Mesendoderm (in vitro differentiated cells): ENCODE results near the gene GPR171.

Source experiments
- DNase-seq: peaks from one replicate; pipeline ENCODE4 v3.0.0; 2013
- H2AK5ac ChIP-seq: 2 replicates; pipeline ENCODE4 v1.6.1; 2013; ENCODE audit warnings: low read length, inconsistent platforms
- H2BK120ac ChIP-seq: 2 replicates; pipeline ENCODE4 v1.6.1; 2013; ENCODE audit warnings: low read depth, mild to moderate bottlenecking, low read length, moderate library complexity, mixed read lengths
- H2BK15ac ChIP-seq: replicated peaks from 2 replicates; pipeline ENCODE4 v1.6.1; 2013; ENCODE audit warnings: low read depth, mild to moderate bottlenecking, moderate library complexity
- H2BK5ac ChIP-seq: 2 replicates; pipeline ENCODE4 v1.6.1; 2013; ENCODE audit warnings: low read length, inconsistent platforms
- H3K18ac ChIP-seq: 2 replicates; pipeline ENCODE4 v1.6.1; 2013; ENCODE audit warnings: mild to moderate bottlenecking, low read length, mixed read lengths
- H3K23ac ChIP-seq: one replicate; pipeline ENCODE4 v1.6.1; 2013; ENCODE audit warnings: low read length
- H3K27ac ChIP-seq: 2 replicates; pipeline ENCODE4 v1.5.1; 2013; ENCODE audit warnings: low read depth, mild to moderate bottlenecking, inconsistent platforms, low read length, moderate library complexity
- H3K27me3 ChIP-seq: 2 replicates; pipeline ENCODE4 v1.6.1; 2013; ENCODE audit warnings: low read length, control low read depth, mild to moderate bottlenecking, inconsistent platforms; ENCODE audit not compliant: insufficient read depth, poor library complexity
- H3K36me3 ChIP-seq: 2 replicates; pipeline ENCODE4 v1.6.1; 2013; ENCODE audit warnings: low read length, inconsistent platforms; ENCODE audit not compliant: control insufficient read depth, insufficient read depth
- H3K4ac ChIP-seq: one replicate; pipeline ENCODE4 v1.6.1; 2013; ENCODE audit warnings: low read depth, mild to moderate bottlenecking, low read length, moderate library complexity
- H3K4me1 ChIP-seq: 2 replicates; pipeline ENCODE4 v1.6.1; 2013; ENCODE audit warnings: low read depth, low read length, inconsistent platforms; ENCODE audit not compliant: control insufficient read depth
- H3K4me2 ChIP-seq: 2 replicates; pipeline ENCODE4 v1.6.1; 2013; ENCODE audit warnings: low read length
- H3K4me3 ChIP-seq: 2 replicates; pipeline ENCODE4 v1.5.1; 2013; ENCODE audit warnings: mild to moderate bottlenecking, low read length
- H3K56ac ChIP-seq: one replicate; pipeline ENCODE4 v1.6.1; 2013; ENCODE audit warnings: low read length
- H3K79me1 ChIP-seq: 2 replicates; pipeline ENCODE4 v1.6.1; 2013; ENCODE audit warnings: low read length, inconsistent platforms
- H3K79me2 ChIP-seq: 2 replicates; pipeline ENCODE4 v1.6.1; 2013; ENCODE audit warnings: mild to moderate bottlenecking, low read length; ENCODE audit not compliant: control insufficient read depth, insufficient read depth
- H3K9ac ChIP-seq: 2 replicates; pipeline ENCODE4 v1.6.1; 2013; ENCODE audit warnings: low read length, inconsistent platforms
- H4K5ac ChIP-seq: one replicate; pipeline ENCODE4 v1.6.1; 2013; ENCODE audit warnings: low read length
- H4K8ac ChIP-seq: one replicate; pipeline ENCODE4 v1.6.1; 2013; ENCODE audit warnings: low read depth, mild to moderate bottlenecking, control low read depth, low read length, moderate library complexity
- WGBS: extraction: QIAGEN DNeasy Blood & Tissue Kit; methylation state at CpG from one replicate; pipeline ENCODE4 v1.1.7; 2013; ENCODE audit warnings: low lambda C conversion rate, missing lambda C conversion rate; ENCODE audit not compliant: insufficient coverage; ENCODE audit errors: extremely low coverage; 5-methylcytosine and 5-hydroxymethylcytosine counted together

The GPR171 gene

DNA sequence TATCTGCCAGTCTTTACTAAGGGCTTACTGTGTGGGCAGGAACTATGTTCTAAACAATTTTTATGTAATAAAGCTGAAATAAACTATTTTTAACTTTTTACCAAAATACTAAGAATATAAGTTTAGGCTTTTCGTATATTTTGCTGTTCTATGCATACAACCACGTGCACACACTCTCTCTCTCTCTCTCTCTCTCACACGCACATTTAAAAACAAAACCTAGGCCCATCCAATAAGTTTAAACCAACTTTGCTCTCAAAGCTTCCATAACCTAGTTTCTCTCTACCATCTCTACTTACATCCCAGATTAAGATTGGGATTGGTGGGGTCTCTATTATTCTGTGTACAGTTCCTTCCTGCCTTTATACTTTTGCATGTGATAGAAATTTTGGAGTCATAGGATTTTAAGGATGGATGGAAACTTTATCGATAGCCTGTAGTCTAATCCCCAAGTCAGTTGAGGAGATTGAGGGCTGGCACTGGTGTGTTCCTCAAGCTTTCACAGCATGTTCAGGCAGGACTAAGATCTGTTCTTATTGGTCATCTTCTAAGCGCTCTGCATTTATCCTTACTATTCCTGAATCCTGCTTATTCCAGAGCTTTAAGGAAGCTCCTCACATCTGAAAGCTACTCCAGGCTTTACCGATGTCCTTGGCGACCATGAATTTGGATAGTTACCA lies 1.8 kb downstream of the GPR171 start:
- Histone ChIP-seq H3K56ac (no peak overlapping the region), H3K4me1 (no peaks in the 10 kb centered on the region), H3K27ac (no peak overlapping the region), H2BK5ac (no peak overlapping the region), H3K4me2 (no peak overlapping the region), H4K8ac (no peak overlapping the region), H3K9ac (no peak overlapping the region), H2BK15ac (no peak overlapping the region), H3K4me3 (no peak overlapping the region), H3K79me1 (no peaks in the 10 kb centered on the region), H2BK120ac (no peak overlapping the region), H3K4ac (no peak overlapping the region), H4K5ac (no peak overlapping the region), H3K23ac (no peak overlapping the region), H3K27me3 (no peaks in the 10 kb centered on the region), H3K79me2 (no peaks in the 10 kb centered on the region), H3K36me3 (no peaks in the 10 kb centered on the region), H3K18ac (no peak overlapping the region), H2AK5ac (no peak overlapping the region)
- 100% methylated on average over 1 of the region's 7 CpGs for WGBS
- no peak for DNase-seq

DNA sequence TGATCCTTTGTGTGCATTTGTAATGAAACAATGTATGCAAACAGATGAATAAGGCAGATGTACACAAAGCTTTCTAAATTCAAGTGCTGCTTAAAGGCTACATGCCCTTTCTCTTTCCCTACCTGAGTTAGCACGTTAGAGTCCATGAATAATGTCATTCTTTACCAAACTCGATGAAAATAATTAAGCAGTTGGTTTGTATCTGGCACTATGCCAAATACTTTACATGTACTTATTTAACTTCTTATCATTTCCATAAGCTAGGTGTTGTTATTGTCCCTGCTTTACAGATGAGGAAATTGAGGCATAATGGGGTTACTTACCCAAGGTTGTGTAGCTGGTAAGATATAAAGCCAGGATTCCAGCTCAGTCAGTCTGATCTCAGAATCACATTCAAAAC lies 2.4 kb downstream of the GPR171 start:
- Histone ChIP-seq H4K5ac (no peak overlapping the region), H2AK5ac (no peak overlapping the region), H3K27me3 (no peaks in the 10 kb centered on the region), H3K18ac (no peak overlapping the region), H3K4me1 (no peaks in the 10 kb centered on the region), H3K36me3 (no peaks in the 10 kb centered on the region), H2BK5ac (no peak overlapping the region), H3K9ac (no peak overlapping the region), H3K79me2 (no peaks in the 10 kb centered on the region), H3K79me1 (no peaks in the 10 kb centered on the region), H3K56ac (no peak overlapping the region), H3K4ac (no peak overlapping the region), H3K4me3 (no peak overlapping the region), H2BK120ac (no peak overlapping the region), H4K8ac (no peak overlapping the region), H2BK15ac (no peak overlapping the region), H3K27ac (no peak overlapping the region), H3K4me2 (no peak overlapping the region), H3K23ac (no peak overlapping the region)
- DNase-seq, result no peak
- no CpG with 5 or more reads among the region's 2 CpGs for WGBS

DNA sequence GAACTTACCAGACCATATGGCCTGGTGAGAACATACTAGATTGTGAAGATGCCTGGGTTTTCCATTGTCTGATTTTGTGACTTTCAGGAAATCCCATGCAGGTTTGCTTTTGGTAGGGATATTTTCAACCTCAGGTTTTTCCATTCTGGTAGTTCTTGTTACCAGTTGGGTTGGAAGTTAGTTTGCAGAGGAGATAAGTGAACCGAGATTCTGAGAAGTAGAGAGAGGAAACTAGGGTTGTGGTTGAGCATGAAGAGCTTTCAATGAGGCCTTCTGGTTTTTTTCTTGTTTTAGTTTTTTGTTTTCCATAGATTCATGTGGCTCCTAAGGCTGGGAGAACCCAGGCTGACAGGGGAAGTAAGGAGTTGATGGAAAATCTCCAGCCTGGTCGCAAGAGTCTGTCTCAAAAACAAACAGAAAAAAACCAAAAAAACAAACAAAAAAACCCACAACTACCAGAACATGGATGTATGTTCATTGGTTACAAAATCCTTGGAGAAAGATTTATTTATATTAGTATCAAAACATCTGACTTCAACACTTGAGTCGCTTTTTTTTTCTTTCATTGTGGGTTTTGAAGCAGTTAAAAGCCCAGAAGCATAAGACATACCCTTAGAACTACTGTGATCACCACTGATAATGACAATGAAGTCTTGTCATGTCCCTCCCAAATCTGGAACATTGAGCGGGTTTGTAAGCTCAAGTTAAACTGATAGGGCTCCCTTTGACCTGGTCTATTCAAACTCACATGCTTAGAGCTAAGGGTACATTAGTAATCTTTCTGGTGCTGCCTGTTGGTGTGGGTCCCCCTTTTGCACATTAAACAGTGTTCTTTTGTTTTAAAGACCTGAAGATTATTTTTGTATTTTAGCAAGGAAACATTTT lies 3.2 kb downstream of the GPR171 start:
- H3K27me3 ChIP-seq, result no peaks in the 10 kb centered on the region
- no peak overlapping the region for H3K4me2 ChIP-seq
- no peak overlapping the region for H4K5ac ChIP-seq
- no peak overlapping the region for H2BK120ac ChIP-seq
- H3K18ac ChIP-seq, result no peak overlapping the region
- no peak overlapping the region for H3K9ac ChIP-seq
- no peaks in the 10 kb centered on the region for H3K4me1 ChIP-seq
- H2AK5ac ChIP-seq, result no peak overlapping the region
- no peak overlapping the region for H2BK15ac ChIP-seq
- H2BK5ac ChIP-seq, result no peak overlapping the region
- no peak overlapping the region for H3K56ac ChIP-seq
- H3K23ac ChIP-seq, result no peak overlapping the region
- H3K79me2 ChIP-seq, result no peaks in the 10 kb centered on the region
- H3K4ac ChIP-seq, result no peak overlapping the region
- DNase-seq, result no peak
- H3K27ac ChIP-seq, result no peak overlapping the region
- no CpG with 5 or more reads among the region's 4 CpGs for WGBS
- no peaks in the 10 kb centered on the region for H3K79me1 ChIP-seq
- no peak overlapping the region for H3K4me3 ChIP-seq
- H4K8ac ChIP-seq, result no peak overlapping the region
- H3K36me3 ChIP-seq, result no peaks in the 10 kb centered on the region

DNA sequence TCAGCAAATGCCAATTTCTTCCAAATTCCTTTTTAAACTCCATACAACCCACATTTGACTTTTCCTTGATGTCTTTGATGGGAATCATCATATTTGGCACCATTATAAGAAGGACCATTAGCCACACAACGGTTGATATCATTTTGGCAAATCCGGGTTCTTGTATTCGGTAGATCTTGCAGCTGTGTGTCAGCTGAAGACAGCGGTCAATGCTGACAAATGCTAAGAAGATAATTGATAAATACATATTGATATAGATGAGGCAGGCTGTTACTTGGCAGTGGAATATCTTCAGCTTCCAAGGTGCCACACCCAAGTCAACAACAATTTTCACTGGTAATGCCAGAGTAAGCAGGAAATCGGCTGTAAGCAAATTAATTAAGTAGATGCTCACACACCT lies 4.2 kb downstream of the GPR171 start:
- Histone ChIP-seq H4K5ac (no peak overlapping the region), H3K9ac (no peak overlapping the region), H2AK5ac (no peak overlapping the region), H3K27ac (no peak overlapping the region), H2BK120ac (no peak overlapping the region), H4K8ac (no peak overlapping the region), H3K4me3 (no peak overlapping the region), H3K4ac (no peak overlapping the region), H3K18ac (no peak overlapping the region), H3K23ac (no peak overlapping the region), H2BK15ac (no peak overlapping the region), H3K4me1 (no peaks in the 10 kb centered on the region), H3K36me3 (no peaks in the 10 kb centered on the region), H3K79me2 (no peaks in the 10 kb centered on the region), H3K27me3 (no peaks in the 10 kb centered on the region), H3K4me2 (no peak overlapping the region), H2BK5ac (no peak overlapping the region), H3K56ac (no peak overlapping the region), H3K79me1 (no peaks in the 10 kb centered on the region)
- no CpG with 5 or more reads among the region's 5 CpGs for WGBS
- no peak for DNase-seq

DNA sequence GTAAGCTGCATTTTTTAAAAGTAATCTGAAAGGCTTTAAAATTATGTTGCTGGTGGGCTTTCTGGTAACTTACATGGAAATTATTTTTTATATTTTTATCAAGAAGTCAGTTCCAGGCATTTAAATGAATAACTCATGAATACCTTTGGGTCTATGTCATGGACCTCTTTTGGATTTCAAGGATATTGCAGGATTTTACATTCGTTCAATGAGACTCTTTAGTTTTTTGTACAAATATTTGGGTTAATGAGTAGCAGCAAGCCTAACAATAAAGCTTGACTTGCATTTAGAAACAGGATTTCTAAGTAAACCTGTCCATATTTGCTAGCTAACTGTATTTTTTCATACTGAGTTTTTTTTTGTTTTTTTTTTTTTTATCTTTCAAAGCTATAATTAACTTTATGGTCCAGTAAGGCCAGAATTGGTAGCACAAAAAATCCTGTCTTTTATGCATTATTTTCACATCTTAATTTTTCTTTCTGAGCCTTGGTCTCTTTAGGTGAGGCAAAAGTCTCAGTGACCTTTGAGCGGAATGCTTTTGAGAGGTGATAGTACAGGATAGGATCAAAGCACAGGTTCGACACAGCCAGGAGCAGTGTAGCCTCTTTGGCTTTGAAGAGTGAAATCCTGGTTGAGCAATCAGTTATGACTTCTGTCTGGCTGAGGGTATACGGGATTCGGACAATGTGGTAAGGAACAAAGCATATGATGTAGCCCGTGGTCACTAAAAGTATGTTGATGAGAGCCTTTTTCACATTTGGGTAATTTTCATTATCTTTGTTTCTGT lies 4.8 kb downstream of the GPR171 start:
- Histone ChIP-seq H3K4me1 (no peaks in the 10 kb centered on the region), H3K27me3 (no peaks in the 10 kb centered on the region), H3K4me3 (no peak overlapping the region), H3K9ac (no peak overlapping the region), H2BK120ac (no peak overlapping the region), H2BK5ac (no peak overlapping the region), H4K5ac (peak overlapping the region; percentile 16), H2BK15ac (no peak overlapping the region), H2AK5ac (no peak overlapping the region), H3K79me1 (no peaks in the 10 kb centered on the region), H3K18ac (no peak overlapping the region), H3K27ac (no peak overlapping the region), H3K23ac (no peak overlapping the region), H4K8ac (no peak overlapping the region), H3K4ac (no peak overlapping the region), H3K4me2 (no peak overlapping the region), H3K56ac (no peak overlapping the region), H3K79me2 (no peaks in the 10 kb centered on the region), H3K36me3 (no peaks in the 10 kb centered on the region)
- DNase-seq, result no peak
- no CpG with 5 or more reads among the region's 6 CpGs for WGBS
